Ectodermal cell (in vitro differentiated cells): ENCODE data around the gene CDR2.

Experiments used
- H3K27ac ChIP-seq: 2 replicates; pipeline ENCODE4 v1.7.0; 2013; ENCODE audit warnings: mild to moderate bottlenecking, low read depth, low read length; ENCODE audit not compliant: insufficient read depth, poor library complexity, severe bottlenecking
- H3K27me3 ChIP-seq: 2 replicates; pipeline ENCODE4 v1.7.0; 2013; ENCODE audit warnings: mild to moderate bottlenecking, low read length; ENCODE audit not compliant: insufficient read depth, control insufficient read depth, poor library complexity, severe bottlenecking
- H3K36me3 ChIP-seq: one replicate; pipeline ENCODE4 v1.7.0; 2013; ENCODE audit warnings: low read length; ENCODE audit not compliant: control insufficient read depth, insufficient read depth
- H3K4me1 ChIP-seq: one replicate; pipeline ENCODE4 v1.7.0; 2013; ENCODE audit warnings: low read length; ENCODE audit not compliant: control insufficient read depth, insufficient read depth
- H3K4me3 ChIP-seq: 2 replicates; pipeline ENCODE4 v1.7.0; 2013; ENCODE audit warnings: low read depth, low read length, control low read depth; ENCODE audit not compliant: insufficient read depth
- H3K9me3 ChIP-seq: 2 replicates; pipeline ENCODE4 v1.7.0; 2013; ENCODE audit warnings: mild to moderate bottlenecking, low read length, moderate library complexity; ENCODE audit not compliant: control insufficient read depth
- WGBS, 2 experiments: methylation state at CpG; one replicate each; pipeline ENCODE4 v1.1.7; 2013; ENCODE audit warnings: missing lambda C conversion rate in 2 of 2; 5-methylcytosine and 5-hydroxymethylcytosine counted together

CDR2 gene

GRCh38 chr16:22366889-22367288, 7.5 kb downstream of the CDR2 start:
- H3K4me3 ChIP-seq, result no peak overlapping the region
- no peaks in the 10 kb centered on the region for H3K27me3 ChIP-seq
- 93 to 96% methylated on average over 3 of the region's 3 CpGs for WGBS, 2 experiments
- H3K27ac ChIP-seq, result no peak overlapping the region
- H3K9me3 ChIP-seq, result no peaks in the 10 kb centered on the region
- H3K4me1 ChIP-seq, result peaks cover 6% of the 10 kb centered on the region
- H3K36me3 ChIP-seq, result no peaks in the 10 kb centered on the region

- Histone ChIP-seq H3K4me1 (peaks cover 6% of the 10 kb centered on the region), H3K4me3 (no peak overlapping the region), H3K27me3 (no peaks in the 10 kb centered on the region), H3K9me3 (no peaks in the 10 kb centered on the region), H3K36me3 (no peaks in the 10 kb centered on the region), H3K27ac (no peak overlapping the region)
- 95 to 100% methylated on average over 2 of the region's 2 CpGs for WGBS, 2 experiments
Observed at GRCh38 chr16:22366371-22366770, 8.0 kb downstream of the CDR2 start.

GRCh38 chr16:22364241-22364640, 10.2 kb downstream of the CDR2 start:
- Histone ChIP-seq H3K4me1 (no peaks in the 10 kb centered on the region), H3K27ac (no peak overlapping the region), H3K36me3 (no peaks in the 10 kb centered on the region), H3K9me3 (no peaks in the 10 kb centered on the region), H3K27me3 (no peaks in the 10 kb centered on the region), H3K4me3 (no peak overlapping the region)
- WGBS, 2 experiments, result 89 to 90% methylated on average over 2 of the region's 2 CpGs

GRCh38 chr16:22360963-22361659, 13.3 kb downstream of the CDR2 start:
- Histone ChIP-seq H3K4me1 (no peaks in the 10 kb centered on the region), H3K4me3 (no peak overlapping the region), H3K27me3 (no peaks in the 10 kb centered on the region), H3K9me3 (no peaks in the 10 kb centered on the region), H3K36me3 (no peaks in the 10 kb centered on the region), H3K27ac (no peak overlapping the region)
- 93 to 94% methylated on average over 8 of the region's 8 CpGs for WGBS, 2 experiments

- Histone ChIP-seq H3K27me3 (no peaks in the 10 kb centered on the region), H3K27ac (no peak overlapping the region), H3K9me3 (no peaks in the 10 kb centered on the region), H3K36me3 (no peaks in the 10 kb centered on the region), H3K4me1 (no peaks in the 10 kb centered on the region), H3K4me3 (no peak overlapping the region)
Observed at GRCh38 chr16:22359679-22360078, 14.7 kb downstream of the CDR2 start.

- Histone ChIP-seq H3K27ac (no peak overlapping the region), H3K9me3 (no peaks in the 10 kb centered on the region)
- WGBS, 2 experiments, result 100% methylated on average over 1 of the region's 1 CpG
Observed at GRCh38 chr16:22358000-22358399, 16.4 kb downstream of the CDR2 start.

GRCh38 chr16:22357635-22357971, 16.8 kb downstream of the CDR2 start:
- WGBS, 2 experiments, result 89 to 95% methylated on average over 1 of the region's 1 CpG
- no peak overlapping the region for H3K27ac ChIP-seq

More at GRCh38 chr16:22358000-22358399, 16.4 kb downstream of the CDR2 start:
- H3K4me3 ChIP-seq, result no peak overlapping the region
- H3K27me3 ChIP-seq, result no peaks in the 10 kb centered on the region
- no peaks in the 10 kb centered on the region for H3K36me3 ChIP-seq
- H3K4me1 ChIP-seq, result no peaks in the 10 kb centered on the region

GRCh38 chr16:22356930-22357634, 17.3 kb downstream of the CDR2 start:
- no peak overlapping the region for H3K4me3 ChIP-seq
- H3K27me3 ChIP-seq, result no peaks in the 10 kb centered on the region
- 93 to 94% methylated on average over 6 of the region's 7 CpGs for WGBS, 2 experiments
- no peaks in the 10 kb centered on the region for H3K36me3 ChIP-seq
- no peaks in the 10 kb centered on the region for H3K9me3 ChIP-seq
- no peaks in the 10 kb centered on the region for H3K4me1 ChIP-seq
- no peak overlapping the region for H3K27ac ChIP-seq

More at GRCh38 chr16:22357635-22357971, 16.8 kb downstream of the CDR2 start:
- H3K4me1 ChIP-seq, result no peaks in the 10 kb centered on the region
- H3K9me3 ChIP-seq, result no peaks in the 10 kb centered on the region
- no peaks in the 10 kb centered on the region for H3K36me3 ChIP-seq
- H3K27me3 ChIP-seq, result no peaks in the 10 kb centered on the region
- H3K4me3 ChIP-seq, result no peak overlapping the region

- no peaks in the 10 kb centered on the region for H3K36me3 ChIP-seq
- H3K27me3 ChIP-seq, result no peaks in the 10 kb centered on the region
- H3K4me3 ChIP-seq, result no peak overlapping the region
- H3K4me1 ChIP-seq, result no peaks in the 10 kb centered on the region
- H3K9me3 ChIP-seq, result no peaks in the 10 kb centered on the region
- no peak overlapping the region for H3K27ac ChIP-seq
Observed at GRCh38 chr16:22355487-22355908, 18.9 kb downstream of the CDR2 start.

- H3K4me1 ChIP-seq, result no peaks in the 10 kb centered on the region
- no peaks in the 10 kb centered on the region for H3K9me3 ChIP-seq
- H3K4me3 ChIP-seq, result no peak overlapping the region
- peaks cover 4% of the 10 kb centered on the region for H3K36me3 ChIP-seq
- H3K27me3 ChIP-seq, result no peaks in the 10 kb centered on the region
- no peak overlapping the region for H3K27ac ChIP-seq
- WGBS, 2 experiments, result 84 to 90% methylated on average over 4 of the region's 5 CpGs
Observed at GRCh38 chr16:22353933-22354541, 20.4 kb downstream of the CDR2 start.
